NCI-H2029 treated with DMSO at 0.1 percent for 48 hours (cell line): ENCODE measurements around the gene BRINP2.
"Not testable (repeated sequence)": the region's sequence is repeated elsewhere in the genome, so short reads cannot be mapped to it uniquely, and the experiment has no call there.

Source experiments
- DNase-seq: peaks from one replicate; lab custom pipeline; 2025; lab: John Stamatoyannopoulos, UW

The BRINP2 gene

GRCh38 chr1:177315261-177315660 lies 144.5 kb downstream of the BRINP2 start:
- DNase-seq: no peak

GRCh38 chr1:177315761-177316160 lies 145.0 kb downstream of the BRINP2 start:
- no peak for DNase-seq

GRCh38 chr1:177321434-177321833 lies 150.7 kb downstream of the BRINP2 start:
- not testable (repeated sequence) for DNase-seq

- no peak for DNase-seq
These were observed 157.5 kb downstream of the BRINP2 start for GRCh38 chr1:177328251-177328650.

GRCh38 chr1:177329871-177330270 lies 159.1 kb downstream of the BRINP2 start:
- DNase-seq: no peak
